Erythroblast (primary cell): ENCODE data around the gene ARHGAP4.

Experiments used
- GATA1 ChIP-seq: IDR thresholded peaks from 2 replicates; pipeline ENCODE4 v1.6.1; 2011; ENCODE audit warnings: low read depth, mild to moderate bottlenecking, control low read depth, low read length, moderate library complexity
- POLR2A ChIP-seq: IDR thresholded peaks from 2 replicates; pipeline ENCODE4 v1.6.1; 2011; ENCODE audit warnings: mild to moderate bottlenecking, low read length

DNA sequence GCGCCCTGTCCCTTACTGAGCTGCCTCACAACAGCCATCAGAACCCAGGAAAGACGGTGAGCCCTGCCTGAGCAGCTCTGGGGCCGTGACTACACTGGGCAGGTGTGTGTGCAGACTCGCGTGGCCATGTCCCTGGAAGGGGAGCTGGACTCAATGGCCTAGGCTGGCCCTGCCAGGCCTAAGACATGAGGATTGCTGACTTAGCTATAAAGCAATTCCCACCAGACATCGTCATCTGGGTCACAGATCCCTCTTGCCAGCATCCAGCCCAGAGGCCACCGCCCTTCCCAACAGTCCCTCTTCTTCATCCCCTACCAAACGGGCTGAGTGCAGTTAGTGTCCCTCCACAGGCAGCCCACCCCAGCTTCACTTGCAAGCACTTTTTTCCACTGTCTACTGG is 5.1 kb upstream of the ARHGAP4 start:
- TF ChIP-seq POLR2A (no peak), GATA1 (no peak)
